DMS79 (cell line): ENCODE results near the gene PTPRE.

Source experiments
- DNase-seq: peaks from one replicate; lab custom pipeline; 2025; lab: John Stamatoyannopoulos, UW

The PTPRE gene

DNA sequence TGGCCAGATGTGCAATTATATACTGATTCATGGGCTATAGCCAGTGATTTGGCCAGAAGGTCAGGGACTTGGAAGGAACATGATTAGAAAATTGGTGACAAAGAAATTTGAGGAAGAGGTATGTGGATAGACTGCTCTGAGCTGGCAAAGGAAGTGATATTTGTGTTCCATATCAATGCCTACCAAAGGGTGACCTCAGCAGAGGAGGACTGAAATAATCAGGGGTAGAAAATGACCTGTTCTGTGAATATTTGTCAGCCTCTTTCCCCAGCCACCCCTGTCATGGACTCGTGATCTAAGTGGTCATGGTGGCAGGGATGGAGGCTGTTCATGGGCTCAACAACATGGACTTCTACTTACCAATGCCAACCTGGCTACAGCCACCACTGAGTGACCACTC lies 47.0 kb downstream of the PTPRE start:
- no peak for DNase-seq

DNA sequence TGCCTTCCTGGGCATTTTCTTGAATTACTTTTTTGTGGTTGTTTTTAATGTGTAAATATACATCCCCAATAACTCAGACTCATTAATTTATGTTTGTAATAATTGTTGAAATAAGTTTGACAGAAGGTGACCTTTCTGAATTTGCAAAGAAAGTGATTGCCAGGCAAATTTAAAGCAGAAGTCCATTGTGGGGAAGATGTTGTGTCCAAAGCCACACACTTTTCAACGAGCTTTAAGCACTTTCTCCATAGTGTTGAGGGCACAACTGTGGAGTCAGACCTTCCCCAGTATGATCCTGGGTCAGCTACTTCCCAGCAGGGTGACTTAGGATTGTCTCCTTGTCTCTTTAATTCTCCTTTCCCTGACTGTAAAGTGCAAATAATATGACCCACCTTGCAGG lies 52.5 kb downstream of the PTPRE start:
- DNase-seq, result no peak

- DNase-seq, result no peak
Observed at GRCh38 chr10:127961071-127961470, 54.2 kb downstream of the PTPRE start.

GRCh38 chr10:127962205-127962604 lies 55.3 kb downstream of the PTPRE start:
- no peak for DNase-seq

GRCh38 chr10:127963136-127963535 lies 56.2 kb downstream of the PTPRE start:
- no peak for DNase-seq

- no peak for DNase-seq
Observed at GRCh38 chr10:127964621-127965020, 57.7 kb downstream of the PTPRE start.

- DNase-seq, result no peak
Observed at GRCh38 chr10:127966875-127967274, 60.0 kb downstream of the PTPRE start.

DNA sequence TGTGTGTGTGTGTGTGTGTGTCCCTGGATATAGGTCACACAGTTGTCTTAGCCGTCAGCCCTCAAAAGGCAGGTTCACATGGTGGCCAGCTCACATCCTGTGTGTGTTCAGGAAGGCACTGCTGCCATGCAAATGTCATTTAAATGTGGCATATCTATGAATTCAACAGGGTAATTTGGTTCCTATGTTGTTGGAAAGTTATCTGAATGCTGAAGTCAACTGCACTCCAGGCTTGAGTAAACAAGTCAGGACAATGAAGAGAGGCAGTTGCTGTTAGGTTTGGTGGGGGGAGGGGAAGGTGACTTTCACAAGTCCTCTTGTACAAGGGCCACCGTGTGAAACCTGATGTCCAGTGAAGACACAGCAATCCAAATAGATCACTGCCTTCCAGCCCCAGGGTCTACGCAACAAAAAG lies 61.1 kb downstream of the PTPRE start:
- no peak for DNase-seq

- DNase-seq, result no peak
Observed at GRCh38 chr10:127968659-127969058, 61.8 kb downstream of the PTPRE start.

DNA sequence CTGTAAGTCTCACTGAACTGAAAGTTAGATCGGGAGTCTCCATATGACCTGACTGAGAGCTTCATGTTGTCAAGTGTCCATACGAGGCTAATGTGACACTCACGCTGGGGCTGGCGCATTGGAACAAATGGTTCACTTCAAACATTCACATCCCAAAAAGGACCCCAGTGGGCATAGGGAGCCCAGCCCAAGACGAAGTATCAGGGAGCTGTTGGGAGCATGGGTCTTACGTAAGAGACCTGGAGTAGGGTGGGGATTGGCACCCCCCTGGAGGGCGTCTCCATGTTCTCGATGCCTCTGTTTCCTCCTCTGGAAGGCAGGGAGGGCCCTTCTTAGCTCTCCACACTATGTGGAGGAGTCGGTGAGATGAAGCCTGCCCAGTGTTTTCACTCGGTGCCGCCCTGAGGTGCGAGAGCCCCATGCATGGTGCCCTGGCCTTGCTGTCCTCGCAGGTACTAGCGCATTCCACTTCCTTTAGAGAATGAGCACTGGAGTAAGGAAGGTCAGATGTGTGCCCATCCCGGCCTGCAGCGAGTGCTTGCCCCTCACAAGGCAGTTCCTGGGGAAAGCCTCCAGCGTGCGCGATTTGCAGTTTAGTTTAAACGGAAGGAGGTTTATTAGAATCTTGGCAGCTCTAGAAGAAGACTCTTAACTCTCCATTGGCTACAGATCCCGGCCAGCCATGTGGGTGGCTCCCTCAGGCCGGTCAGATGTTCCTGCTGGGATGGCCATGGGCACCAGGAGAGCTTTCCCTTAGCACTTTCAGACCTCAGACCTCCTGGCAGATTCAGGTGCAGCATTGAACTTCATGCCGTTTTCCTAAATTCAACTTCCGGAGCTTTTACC lies 64.4 kb downstream of the PTPRE start:
- no peak for DNase-seq

DNA sequence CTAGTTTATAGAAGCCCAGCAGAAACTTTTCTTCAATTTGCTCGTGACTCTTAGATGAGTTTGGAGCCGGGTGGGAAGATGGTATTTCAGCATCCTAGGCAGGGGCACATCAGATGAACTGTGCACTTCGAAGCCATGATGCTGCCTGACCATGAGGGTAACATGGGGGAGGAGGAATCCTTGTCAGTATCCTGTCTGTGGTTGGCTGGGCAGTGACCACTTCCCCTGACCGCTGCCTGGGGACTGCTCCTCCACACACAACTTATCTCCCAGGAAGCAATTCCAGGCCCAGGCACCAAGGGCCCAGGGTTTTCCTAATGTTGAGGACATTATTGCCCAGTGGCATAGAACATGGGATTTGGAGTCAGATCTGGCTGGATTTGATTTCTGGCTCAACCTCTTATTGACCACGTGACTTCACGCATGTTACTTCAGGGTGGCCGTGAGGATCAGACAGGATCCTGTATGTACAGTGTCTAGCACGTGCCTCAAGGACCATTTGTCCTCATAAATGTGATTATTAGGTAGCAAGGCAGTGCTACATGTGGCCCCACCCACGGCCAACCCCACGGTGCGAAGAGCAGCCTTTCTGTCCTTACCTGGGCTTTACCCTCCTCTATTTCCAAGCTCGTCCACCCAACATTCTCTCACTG lies 65.2 kb downstream of the PTPRE start:
- DNase-seq, result no peak

DNA sequence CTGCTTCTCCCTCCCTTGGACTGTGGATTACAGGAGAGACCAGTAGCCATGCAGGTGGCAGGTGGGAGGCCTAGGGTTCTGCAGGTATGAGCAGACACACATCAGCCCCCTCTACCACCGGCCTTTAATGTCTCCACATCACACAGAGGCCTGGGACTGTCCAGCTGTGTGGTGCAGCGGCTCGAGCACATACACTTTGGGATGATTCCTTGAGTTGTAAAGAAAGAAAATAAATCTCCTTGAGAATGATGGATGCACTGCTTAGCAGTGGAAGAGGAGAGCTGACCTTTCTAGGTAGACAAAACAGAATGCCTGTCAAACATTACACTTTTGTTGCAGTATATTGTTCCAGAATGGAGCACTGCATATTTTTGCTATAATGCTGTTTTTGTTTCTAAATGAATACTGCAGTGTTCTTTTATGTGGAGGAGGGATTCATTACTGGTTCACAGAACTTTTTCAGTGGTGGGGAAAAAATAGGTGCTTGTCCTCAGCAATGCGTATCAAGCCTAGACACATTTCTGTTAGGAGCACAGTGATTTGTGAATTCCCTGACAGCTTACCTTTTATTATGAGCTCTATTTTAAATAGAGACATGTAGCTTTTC lies 66.0 kb downstream of the PTPRE start:
- no peak for DNase-seq

- no peak for DNase-seq
Observed at GRCh38 chr10:127973791-127974311, 66.9 kb downstream of the PTPRE start.

GRCh38 chr10:127974911-127975310 lies 68.0 kb downstream of the PTPRE start:
- no peak for DNase-seq

- DNase-seq, result no peak
Observed at GRCh38 chr10:127976286-127976685, 69.4 kb downstream of the PTPRE start.

DNA sequence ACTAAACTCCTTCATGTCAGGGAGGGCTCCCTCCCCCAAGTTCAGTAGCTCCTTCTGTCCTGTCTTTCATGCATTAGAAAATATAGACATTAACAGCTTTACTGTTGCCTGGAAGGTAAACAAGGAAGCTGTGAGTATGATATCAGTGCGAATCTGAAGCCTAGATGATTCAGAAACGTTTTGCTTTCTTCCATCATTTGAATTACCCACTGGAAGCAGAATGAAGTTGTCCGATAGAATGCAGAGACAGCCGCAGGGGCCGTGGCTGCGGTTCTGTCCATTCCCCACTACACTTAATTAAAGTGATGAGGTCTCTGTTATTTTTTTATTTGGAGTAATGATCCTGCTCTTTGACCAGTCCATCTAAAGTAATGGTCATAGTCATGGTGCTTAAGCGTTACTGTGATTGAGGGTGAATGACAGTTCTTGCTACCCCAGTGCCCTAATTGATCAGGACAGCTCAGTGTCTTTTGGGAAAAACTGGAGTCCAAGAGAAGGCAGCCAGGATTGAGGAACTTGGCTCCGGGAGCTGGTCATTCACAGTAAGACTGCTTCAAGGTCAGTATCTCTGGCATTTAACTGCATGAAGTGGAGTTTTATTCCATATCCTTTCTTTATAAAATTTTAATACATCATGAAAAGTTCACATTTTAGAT lies 69.9 kb downstream of the PTPRE start:
- DNase-seq, result no peak

GRCh38 chr10:127977357-127978009 lies 70.6 kb downstream of the PTPRE start:
- no peak for DNase-seq

GRCh38 chr10:127978481-127978880 lies 71.6 kb downstream of the PTPRE start:
- no peak for DNase-seq

GRCh38 chr10:127979045-127979444 lies 72.1 kb downstream of the PTPRE start:
- DNase-seq, result no peak

- no peak for DNase-seq
Observed at GRCh38 chr10:127979566-127979965, 72.7 kb downstream of the PTPRE start.

GRCh38 chr10:127980898-127981297 lies 74.0 kb downstream of the PTPRE start:
- DNase-seq, result no peak

DNA sequence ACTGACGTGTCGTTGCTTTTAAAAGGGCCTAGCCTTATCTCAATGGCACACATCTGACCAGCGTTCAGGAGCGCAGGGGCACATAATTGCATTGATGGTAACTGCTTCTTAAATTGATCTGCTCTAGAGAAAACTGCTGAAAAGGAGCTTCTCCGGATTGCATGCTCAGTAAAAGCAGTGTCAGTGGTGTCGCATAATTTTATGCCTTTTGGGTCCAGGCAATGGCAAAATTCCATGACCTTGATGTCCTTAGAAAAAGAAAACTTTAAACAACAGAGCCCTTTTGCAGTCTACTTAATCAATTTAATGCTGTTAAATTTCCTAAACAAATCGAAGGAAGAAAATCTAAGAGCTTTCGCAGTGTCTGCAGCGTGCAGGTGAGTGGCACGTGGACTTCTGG lies 75.7 kb downstream of the PTPRE start:
- no peak for DNase-seq
